OCI-LY1 (cell line): Measurements from ENCODE around the gene HYDIN.
"Not testable (repeated sequence)": the region's sequence is repeated elsewhere in the genome, so short reads cannot be mapped to it uniquely, and the experiment has no call there.

Experiments
- CTCF ChIP-seq: fragments of 200-600 bp; sonication (generic), shearing (Covaris generic); IDR thresholded peaks from 2 replicates; pipeline ENCODE4 v1.5.1; 2017; ENCODE audit warnings: mild to moderate bottlenecking, antibody characterized with exemption, low read length, moderate library complexity, mixed read lengths
- EZH2 ChIP-seq: fragments of 200-600 bp; sonication (generic), shearing (Covaris generic); IDR thresholded peaks from 2 replicates; pipeline ENCODE4 v1.8.0; 2017; ENCODE audit warnings: borderline replicate concordance, mixed run types, mild to moderate bottlenecking, antibody characterized with exemption, low read length, moderate library complexity, mixed read lengths

DNA sequence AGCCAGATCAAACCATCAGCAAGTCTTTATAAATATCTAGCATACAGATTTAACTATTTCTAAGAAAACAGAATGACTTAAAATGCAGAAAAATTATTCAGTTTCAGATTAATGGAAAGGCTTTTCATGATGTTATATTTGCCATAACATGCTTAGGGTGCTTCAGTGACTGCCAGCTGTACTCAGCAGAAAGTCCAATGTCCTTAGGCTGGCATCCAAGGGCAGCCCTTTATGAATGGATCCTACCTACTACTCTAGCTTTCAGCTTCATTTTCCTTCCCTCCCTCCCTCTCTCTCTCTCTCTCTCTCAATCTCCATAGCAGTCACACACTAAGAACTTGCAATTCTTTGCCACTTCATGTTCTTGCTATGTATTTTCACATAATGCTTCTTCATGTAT, 124.6 kb downstream of the HYDIN start:
- not testable (repeated sequence) for TF ChIP-seq CTCF, EZH2
